Measurements from ENCODE around the gene ACTR5. TPM values are rescaled to one million over a fixed set of nuclear protein-coding genes. Genes with fewer than 3 reads are reported as not detected.

The ACTR5 gene
- total RNA-seq, 2 experiments from 2014 or later: 12.3 to 21.1 TPM

GRCh38 chr20:38751360-38751976, 3.2 kb downstream of the ACTR5 start:
- Histone ChIP-seq H2AFZ (ENCODE audit: low read length) (no peak overlapping the region), H3K36me3 (ENCODE audit: insufficient read depth, low read length) (peaks cover 58% of the 10 kb centered on the region), H4K20me1 (ENCODE audit: insufficient read depth, low read length) (peaks cover 15% of the 10 kb centered on the region), H3K4me3 (ENCODE audit: low read depth, low read length, poor library complexity, severe bottlenecking) (no peak overlapping the region), H3K27ac (ENCODE audit: low read depth, low read length, poor library complexity, severe bottlenecking) (no peak overlapping the region), H3K79me2 (ENCODE audit: insufficient read depth, low read depth, low read length) (peaks cover 12% of the 10 kb centered on the region), H3K4me1 (ENCODE audit: insufficient read depth, low read length, poor library complexity, severe bottlenecking) (peaks cover 20% of the 10 kb centered on the region), H3K9me2 (ENCODE audit: insufficient read depth, low read length) (no peaks in the 10 kb centered on the region), H3K4me2 (ENCODE audit: low read length) (no peak overlapping the region), H3K9me3 (ENCODE audit: low read length) (no peaks in the 10 kb centered on the region)
- DNase-seq (ENCODE audit: low spot score): peak; percentile 57
- no peak for TF ChIP-seq EZH2phosphoT487 (IDR thresholded peaks at IDR 0.05; ENCODE audit: borderline replicate concordance, low read depth, low read length)
- peak; percentile 92 for TF ChIP-seq CTCF (conservative IDR thresholded peaks at IDR 0.05; ENCODE audit: low read length)
- no TSS peak for BruUV-seq (replicated peaks)
- ChIA-PET CTCF (ENCODE audit: unreplicated experiment) (interaction anchor here (1.0 kb wide), 2 partner anchors 93 to 102 kb away, joined by 3 read pairs; no protein-coding TSS in a partner anchor), POLR2A (interaction anchor here (1.3 kb wide), 1 partner anchor 55 kb away, joined by 3 read pairs; the partner anchor contains the start of gene PPP1R16B)
- intact Hi-C loops (cut with micrococcal nuclease; ENCODE audit: unreplicated experiment): loop anchor here (1.0 kb wide), 2 partner anchors 105 to 143 kb away; no protein-coding TSS in a partner anchor

DNA sequence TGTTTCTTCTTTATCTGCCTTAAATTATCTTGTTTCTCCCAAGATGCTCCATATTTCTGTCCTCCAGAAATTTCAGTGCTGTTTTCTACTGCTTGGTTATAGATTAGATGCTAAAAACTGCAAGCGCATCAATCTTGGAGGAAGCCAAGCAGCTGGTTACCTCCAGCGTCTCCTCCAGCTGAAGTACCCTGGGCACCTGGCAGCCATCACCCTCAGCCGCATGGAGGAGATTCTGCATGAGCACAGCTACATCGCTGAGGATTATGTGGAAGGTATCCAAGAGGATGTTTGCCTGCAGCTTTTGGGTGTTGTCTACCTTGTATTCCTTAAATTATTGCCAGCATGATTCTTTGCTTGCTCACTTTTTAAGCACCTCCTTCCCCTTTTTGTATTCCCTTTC, 3.8 kb downstream of the ACTR5 start:
- POLR2A ChIA-PET: interaction anchor here (1.3 kb wide), 1 partner anchor 54 kb away, joined by 3 read pairs; the partner anchor contains the start of gene PPP1R16B
- no TSS peak for BruUV-seq (replicated peaks)

More for the DNA sequence above, 3.8 kb downstream of the ACTR5 start:
- H3K9me2 ChIP-seq (ENCODE audit: insufficient read depth, low read length): no peaks in the 10 kb centered on the region
- H3K4me2 ChIP-seq (ENCODE audit: low read length): no peak overlapping the region
- DNase-seq (ENCODE audit: low spot score): no peak
- no peak overlapping the region for H3K27ac ChIP-seq (ENCODE audit: low read depth, low read length, poor library complexity, severe bottlenecking)
- H3K4me3 ChIP-seq (ENCODE audit: low read depth, low read length, poor library complexity, severe bottlenecking): no peak overlapping the region
- H3K79me2 ChIP-seq (ENCODE audit: insufficient read depth, low read depth, low read length): peaks cover 12% of the 10 kb centered on the region
- peaks cover 15% of the 10 kb centered on the region for H4K20me1 ChIP-seq (ENCODE audit: insufficient read depth, low read length)
- CTCF ChIA-PET (ENCODE audit: unreplicated experiment): interaction anchor here (1.0 to 1.3 kb wide), 2 partner anchors 102 to 141 kb away, joined by 3 to 7 read pairs; no protein-coding TSS in a partner anchor
- no peaks in the 10 kb centered on the region for H3K9me3 ChIP-seq (ENCODE audit: low read length)
- TF ChIP-seq EZH2phosphoT487 (IDR thresholded peaks at IDR 0.05; ENCODE audit: borderline replicate concordance, low read depth, low read length) (no peak), CTCF (conservative IDR thresholded peaks at IDR 0.05; ENCODE audit: low read length) (no peak)
- H3K36me3 ChIP-seq (ENCODE audit: insufficient read depth, low read length): peaks cover 62% of the 10 kb centered on the region
- H3K4me1 ChIP-seq (ENCODE audit: insufficient read depth, low read length, poor library complexity, severe bottlenecking): peaks cover 20% of the 10 kb centered on the region
- intact Hi-C loops (cut with micrococcal nuclease; ENCODE audit: unreplicated experiment): no loop called here
- no peak overlapping the region for H2AFZ ChIP-seq (ENCODE audit: low read length)

Data from OCI-LY7 (cell line).